22Rv1 (cell line): Measurements from ENCODE around the gene SDSL.

Experiments
- ZFX ChIP-seq: fragments of 450-650 bp; IDR thresholded peaks from 2 replicates; pipeline ENCODE4 v1.6.1; 2017; ENCODE audit warnings: antibody characterized with exemption, borderline replicate concordance
- TF ChIP-seq, protein P1 (sequence below): fragments of 450-650 bp; IDR thresholded peaks from 2 replicates; pipeline ENCODE4 v1.5.1; 2017; ENCODE audit warnings: mild to moderate bottlenecking

GRCh38 chr12:113437729-113438100 is 15.5 kb downstream of the SDSL start:
- TF ChIP-seq, protein P1, sequence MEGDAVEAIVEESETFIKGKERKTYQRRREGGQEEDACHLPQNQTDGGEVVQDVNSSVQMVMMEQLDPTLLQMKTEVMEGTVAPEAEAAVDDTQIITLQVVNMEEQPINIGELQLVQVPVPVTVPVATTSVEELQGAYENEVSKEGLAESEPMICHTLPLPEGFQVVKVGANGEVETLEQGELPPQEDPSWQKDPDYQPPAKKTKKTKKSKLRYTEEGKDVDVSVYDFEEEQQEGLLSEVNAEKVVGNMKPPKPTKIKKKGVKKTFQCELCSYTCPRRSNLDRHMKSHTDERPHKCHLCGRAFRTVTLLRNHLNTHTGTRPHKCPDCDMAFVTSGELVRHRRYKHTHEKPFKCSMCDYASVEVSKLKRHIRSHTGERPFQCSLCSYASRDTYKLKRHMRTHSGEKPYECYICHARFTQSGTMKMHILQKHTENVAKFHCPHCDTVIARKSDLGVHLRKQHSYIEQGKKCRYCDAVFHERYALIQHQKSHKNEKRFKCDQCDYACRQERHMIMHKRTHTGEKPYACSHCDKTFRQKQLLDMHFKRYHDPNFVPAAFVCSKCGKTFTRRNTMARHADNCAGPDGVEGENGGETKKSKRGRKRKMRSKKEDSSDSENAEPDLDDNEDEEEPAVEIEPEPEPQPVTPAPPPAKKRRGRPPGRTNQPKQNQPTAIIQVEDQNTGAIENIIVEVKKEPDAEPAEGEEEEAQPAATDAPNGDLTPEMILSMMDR = no peak
- TF ChIP-seq ZFX = no peak
